Panc1 (cell line): ENCODE measurements around the gene DYNC2LI1. TPM values are rescaled to one million over a fixed set of nuclear protein-coding genes. Genes with fewer than 3 reads are reported as not detected.

Experiments
- ATAC-seq: fragments of 200-7000 bp; cut with Tn5 transposase; 2 replicates; pipeline ENCODE4 v1.9.1; 2020; ENCODE audit warnings: mild to moderate bottlenecking, moderate library complexity
- BruUV-seq: library from RNA; stranded (reverse); fragments of 400-500 nt; replicated peaks from 2 replicates; lab custom pipeline; 2021; lab: Mats Ljungman, UMichigan
- CTCF ChIA-PET: fragments of 300-600 bp; sonication (Branson Sonifier 250); formaldehyde crosslinking; loops from one replicate; lab custom pipeline; 2022; ENCODE audit warnings: antibody characterized with exemption; lab: Charles Lee
- POLR2A ChIA-PET: fragments of 300-600 bp; sonication (Branson Sonifier 250); formaldehyde crosslinking; loops from one replicate; lab custom pipeline; 2022; ENCODE audit warnings: antibody characterized with exemption; lab: Charles Lee
- DNase-seq: peaks from one replicate; pipeline ENCODE4 v3.0.0-alpha.2; 2010; ENCODE audit warnings: low read depth, low spot score
- H3K27ac ChIP-seq: 2 replicates; pipeline ENCODE4 v1.5.1; 2011; ENCODE audit warnings: mild to moderate bottlenecking, low read length, inconsistent platforms
- H3K27me3 ChIP-seq: fragments of 200-500 bp; sonication (Bioruptor generic); 2 replicates; pipeline ENCODE4 v1.6.0; 2014; ENCODE audit warnings: low read length, inconsistent platforms; ENCODE audit not compliant: control insufficient read depth, insufficient read depth
- H3K36me3 ChIP-seq: fragments of 200-500 bp; sonication (Bioruptor generic); 2 replicates; pipeline ENCODE4 v1.5.1; 2014; ENCODE audit warnings: inconsistent platforms, mild to moderate bottlenecking, low read length, moderate library complexity; ENCODE audit not compliant: control insufficient read depth, insufficient read depth
- H3K4me1 ChIP-seq: 2 replicates; pipeline ENCODE4 v1.5.1; 2011; ENCODE audit warnings: inconsistent platforms, mild to moderate bottlenecking, low read length, moderate library complexity; ENCODE audit not compliant: control insufficient read depth, insufficient read depth
- H3K4me3 ChIP-seq, 2 experiments: 2 replicates each; pipeline ENCODE4 v1.5.1; 2011 to 2012; ENCODE audit warnings: low read depth in 2 of 2, low read length in 2 of 2, mild to moderate bottlenecking in 2 of 2, inconsistent platforms in 1 of 2, moderate library complexity in 1 of 2
- H3K9me3 ChIP-seq: fragments of 200-500 bp; sonication (Bioruptor generic); 2 replicates; pipeline ENCODE4 v1.5.1; 2014; ENCODE audit warnings: low read depth, mild to moderate bottlenecking, inconsistent platforms, low read length, moderate library complexity; ENCODE audit not compliant: control insufficient read depth, insufficient read depth
- POLR2AphosphoS5 ChIP-seq: IDR thresholded peaks from 2 replicates; pipeline ENCODE4 v1.6.1; 2012; ENCODE audit warnings: mild to moderate bottlenecking, low read depth, low read length, moderate library complexity
- SIN3A ChIP-seq: IDR thresholded peaks from 2 replicates; pipeline ENCODE4 v1.6.1; 2012; ENCODE audit warnings: low read depth, mild to moderate bottlenecking, low read length, moderate library complexity, borderline replicate concordance; ENCODE audit not compliant: insufficient read depth
- TCF7L2 ChIP-seq: IDR thresholded peaks from 2 replicates; pipeline ENCODE4 v1.6.1; 2011; ENCODE audit warnings: mild to moderate bottlenecking, low read depth, low read length, inconsistent platforms
- in situ Hi-C: cut with HindIII; loops from 2 replicates; pipeline ENCODE4 v1.10.0; 2016; ENCODE audit warnings: low sequenced_read_pairs, low pct_unique_long_range_greater_than_20kb
- intact Hi-C: fragments of 100-400 bp; cut with micrococcal nuclease; formaldehyde crosslinking; loops from one replicate; pipeline ENCODE4 v1.10.0; 2022; ENCODE audit not compliant: unreplicated experiment
- total RNA-seq: library from RNA; stranded (reverse); gene quantifications from one replicate; pipeline ENCODE4 v1.2.1, GENCODE V29; 2021; ENCODE audit not compliant: unreplicated experiment
- TF ChIP-seq, protein P1 (sequence below): fragments of 450-650 bp; IDR thresholded peaks from 2 replicates; pipeline ENCODE4 v1.5.1; 2017; ENCODE audit warnings: mild to moderate bottlenecking
- TF ChIP-seq, protein P2 (sequence below), 2 experiments: IDR thresholded peaks; 2 replicates each; pipeline ENCODE4 v1.6.1; 2011 to 2012; ENCODE audit warnings: low read depth in 2 of 2, control low read depth in 1 of 2, low read length in 1 of 2, mild to moderate bottlenecking in 1 of 2, moderate library complexity in 1 of 2; ENCODE audit not compliant: insufficient read depth in 1 of 2

Gene DYNC2LI1
- total RNA-seq, 1 experiment from 2014 or later = 8.5 TPM

DNA sequence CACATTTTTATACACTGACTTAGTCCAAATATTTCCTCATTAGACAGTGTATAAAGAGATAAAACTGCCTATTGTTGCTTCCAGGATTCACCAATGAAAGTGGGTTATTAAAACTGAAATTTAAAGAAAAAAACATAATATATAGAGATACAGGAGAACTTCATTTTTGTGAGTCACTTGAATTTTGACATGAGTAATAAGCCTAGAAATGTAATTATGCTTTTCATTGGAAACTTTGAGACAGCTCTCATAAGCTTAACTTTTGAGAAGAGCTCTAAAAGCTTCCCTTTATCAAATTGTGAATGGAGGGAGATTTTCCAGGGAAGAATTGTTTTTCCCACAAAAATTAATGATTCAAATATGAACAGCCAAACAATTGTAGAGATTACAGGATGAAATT is 14.1 kb downstream of the DYNC2LI1 start:
- ChIA-PET POLR2A (no interaction called here), CTCF (no interaction called here)
- no peaks in the 10 kb centered on the region for H3K36me3 ChIP-seq
- intact Hi-C loops (no loop called here), in situ Hi-C loops (no loop called here)
- no peak for TF ChIP-seq TCF7L2
- TF ChIP-seq POLR2AphosphoS5 = no peak
- H3K9me3 ChIP-seq = no peaks in the 10 kb centered on the region
- no peaks in the 10 kb centered on the region for H3K27me3 ChIP-seq
- DNase-seq = no peak
- ATAC-seq = no peak
- no peak overlapping the region for H3K27ac ChIP-seq
- BruUV-seq = no TSS peak
- H3K4me1 ChIP-seq = no peaks in the 10 kb centered on the region
- H3K4me3 ChIP-seq = no peak overlapping the region

DNA sequence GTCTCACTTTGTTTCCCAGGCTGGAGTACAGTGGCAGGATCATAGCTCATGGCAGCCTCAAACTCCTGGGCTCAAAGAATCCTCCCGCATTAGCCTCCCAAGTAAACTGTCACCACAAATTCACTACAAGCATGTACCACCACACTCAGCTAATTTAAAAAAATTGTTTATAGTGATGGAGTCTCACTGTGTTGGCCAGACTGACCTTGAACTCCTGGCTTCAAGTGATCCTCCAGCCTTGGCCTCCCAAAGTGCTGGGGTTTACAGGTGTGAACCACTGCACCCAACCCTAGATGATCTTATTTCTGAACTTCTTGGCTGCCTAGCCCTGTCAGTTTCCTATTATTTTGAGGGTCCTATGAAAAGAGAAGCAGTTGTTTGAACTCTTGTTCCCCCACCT is 14.8 kb downstream of the DYNC2LI1 start:
- Histone ChIP-seq H3K4me3 (no peak overlapping the region), H3K36me3 (no peaks in the 10 kb centered on the region), H3K4me1 (no peaks in the 10 kb centered on the region), H3K27ac (no peak overlapping the region), H3K9me3 (no peaks in the 10 kb centered on the region), H3K27me3 (no peaks in the 10 kb centered on the region)
- in situ Hi-C loops = no loop called here
- TF ChIP-seq, protein P1, sequence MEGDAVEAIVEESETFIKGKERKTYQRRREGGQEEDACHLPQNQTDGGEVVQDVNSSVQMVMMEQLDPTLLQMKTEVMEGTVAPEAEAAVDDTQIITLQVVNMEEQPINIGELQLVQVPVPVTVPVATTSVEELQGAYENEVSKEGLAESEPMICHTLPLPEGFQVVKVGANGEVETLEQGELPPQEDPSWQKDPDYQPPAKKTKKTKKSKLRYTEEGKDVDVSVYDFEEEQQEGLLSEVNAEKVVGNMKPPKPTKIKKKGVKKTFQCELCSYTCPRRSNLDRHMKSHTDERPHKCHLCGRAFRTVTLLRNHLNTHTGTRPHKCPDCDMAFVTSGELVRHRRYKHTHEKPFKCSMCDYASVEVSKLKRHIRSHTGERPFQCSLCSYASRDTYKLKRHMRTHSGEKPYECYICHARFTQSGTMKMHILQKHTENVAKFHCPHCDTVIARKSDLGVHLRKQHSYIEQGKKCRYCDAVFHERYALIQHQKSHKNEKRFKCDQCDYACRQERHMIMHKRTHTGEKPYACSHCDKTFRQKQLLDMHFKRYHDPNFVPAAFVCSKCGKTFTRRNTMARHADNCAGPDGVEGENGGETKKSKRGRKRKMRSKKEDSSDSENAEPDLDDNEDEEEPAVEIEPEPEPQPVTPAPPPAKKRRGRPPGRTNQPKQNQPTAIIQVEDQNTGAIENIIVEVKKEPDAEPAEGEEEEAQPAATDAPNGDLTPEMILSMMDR = no peak
- TF ChIP-seq, protein P2, sequence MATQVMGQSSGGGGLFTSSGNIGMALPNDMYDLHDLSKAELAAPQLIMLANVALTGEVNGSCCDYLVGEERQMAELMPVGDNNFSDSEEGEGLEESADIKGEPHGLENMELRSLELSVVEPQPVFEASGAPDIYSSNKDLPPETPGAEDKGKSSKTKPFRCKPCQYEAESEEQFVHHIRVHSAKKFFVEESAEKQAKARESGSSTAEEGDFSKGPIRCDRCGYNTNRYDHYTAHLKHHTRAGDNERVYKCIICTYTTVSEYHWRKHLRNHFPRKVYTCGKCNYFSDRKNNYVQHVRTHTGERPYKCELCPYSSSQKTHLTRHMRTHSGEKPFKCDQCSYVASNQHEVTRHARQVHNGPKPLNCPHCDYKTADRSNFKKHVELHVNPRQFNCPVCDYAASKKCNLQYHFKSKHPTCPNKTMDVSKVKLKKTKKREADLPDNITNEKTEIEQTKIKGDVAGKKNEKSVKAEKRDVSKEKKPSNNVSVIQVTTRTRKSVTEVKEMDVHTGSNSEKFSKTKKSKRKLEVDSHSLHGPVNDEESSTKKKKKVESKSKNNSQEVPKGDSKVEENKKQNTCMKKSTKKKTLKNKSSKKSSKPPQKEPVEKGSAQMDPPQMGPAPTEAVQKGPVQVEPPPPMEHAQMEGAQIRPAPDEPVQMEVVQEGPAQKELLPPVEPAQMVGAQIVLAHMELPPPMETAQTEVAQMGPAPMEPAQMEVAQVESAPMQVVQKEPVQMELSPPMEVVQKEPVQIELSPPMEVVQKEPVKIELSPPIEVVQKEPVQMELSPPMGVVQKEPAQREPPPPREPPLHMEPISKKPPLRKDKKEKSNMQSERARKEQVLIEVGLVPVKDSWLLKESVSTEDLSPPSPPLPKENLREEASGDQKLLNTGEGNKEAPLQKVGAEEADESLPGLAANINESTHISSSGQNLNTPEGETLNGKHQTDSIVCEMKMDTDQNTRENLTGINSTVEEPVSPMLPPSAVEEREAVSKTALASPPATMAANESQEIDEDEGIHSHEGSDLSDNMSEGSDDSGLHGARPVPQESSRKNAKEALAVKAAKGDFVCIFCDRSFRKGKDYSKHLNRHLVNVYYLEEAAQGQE (IDR thresholded peaks at IDR 0.05; ENCODE audit: insufficient read depth in 1 of 2, low read depth in 2 of 2, low read length in 1 of 2) = no peak
- TF ChIP-seq SIN3A (no peak), TCF7L2 (no peak), POLR2AphosphoS5 (no peak)
- POLR2A ChIA-PET = no interaction called here
- no TSS peak for BruUV-seq
- intact Hi-C loops = no loop called here
- DNase-seq = no peak
- CTCF ChIA-PET = no interaction called here
- ATAC-seq = no peak

DNA sequence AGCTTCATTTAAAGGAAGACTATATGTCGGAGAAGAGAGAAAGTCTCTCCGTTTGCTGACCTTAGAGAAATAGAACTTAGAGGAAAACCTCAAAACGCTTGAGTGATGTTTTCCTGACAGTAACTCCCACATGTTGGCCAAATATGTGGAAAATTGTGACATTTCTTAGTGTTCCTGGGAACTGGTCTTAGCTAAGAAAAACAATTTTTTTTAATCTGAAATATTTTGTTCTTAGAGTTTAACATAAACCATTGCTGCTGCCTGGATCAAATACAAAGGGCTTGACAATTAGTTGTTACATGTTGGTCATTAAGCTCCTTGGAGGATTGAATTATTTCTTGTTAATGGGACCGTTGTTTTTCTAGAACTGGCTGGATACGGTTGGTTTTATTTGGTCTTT is 16.3 kb downstream of the DYNC2LI1 start:
- ChIA-PET CTCF (interaction anchor here (0.5 kb wide), 1 partner anchor 710 kb away, joined by 3 read pairs; no protein-coding TSS in a partner anchor), POLR2A (interaction anchor here (0.7 kb wide), 1 partner anchor 54 kb away, joined by 3 read pairs; no protein-coding TSS in a partner anchor)
- Histone ChIP-seq H3K27me3 (no peaks in the 10 kb centered on the region), H3K9me3 (no peaks in the 10 kb centered on the region), H3K4me1 (no peaks in the 10 kb centered on the region), H3K27ac (no peak overlapping the region), H3K36me3 (no peaks in the 10 kb centered on the region), H3K4me3 (no peak overlapping the region)
- TF ChIP-seq, protein P2 (IDR thresholded peaks at IDR 0.05; ENCODE audit: insufficient read depth in 1 of 2, low read depth in 2 of 2, low read length in 1 of 2) = no peak
- TF ChIP-seq SIN3A (no peak), POLR2AphosphoS5 (no peak), TCF7L2 (no peak)
- TF ChIP-seq, protein P1 = no peak
- intact Hi-C loops = no loop called here
- in situ Hi-C loops = no loop called here
- BruUV-seq = no TSS peak
- no peak for ATAC-seq
- no peak for DNase-seq
